Neural cell (in vitro differentiated cells): Measurements from ENCODE around the gene PANK2. TPM values are rescaled to one million over a fixed set of nuclear protein-coding genes. Genes with fewer than 3 reads are reported as not detected.

Source experiments
- H2AFZ ChIP-seq: fragments of 200-600, 300-800 bp; sonication (generic), shearing (Covaris generic); 2 replicates; pipeline ENCODE4 v1.6.0; 2014; ENCODE audit warnings: low read depth, mild to moderate bottlenecking, antibody characterized with exemption, low read length, moderate library complexity
- H3F3A ChIP-seq: fragments of 200-600 bp; shearing (Covaris generic); 2 replicates; pipeline ENCODE4 v1.6.1; 2016; ENCODE audit warnings: mild to moderate bottlenecking, moderate library complexity, mixed read lengths, antibody characterized with exemption, low read length; ENCODE audit not compliant: insufficient read depth, poor library complexity, severe bottlenecking
- H3K27ac ChIP-seq: fragments of 200-600, 300-800 bp; sonication (generic), shearing (Covaris generic); 2 replicates; pipeline ENCODE4 v1.5.1; 2014; ENCODE audit warnings: mild to moderate bottlenecking, low read length, moderate library complexity
- H3K27me3 ChIP-seq: fragments of 300-800, 200-600 bp; sonication (generic), shearing (Covaris generic); 2 replicates; pipeline ENCODE4 v1.6.0; 2014; ENCODE audit warnings: mild to moderate bottlenecking, low read depth, low read length, moderate library complexity; ENCODE audit not compliant: insufficient read depth
- H3K36me3 ChIP-seq: fragments of 300-800, 200-600 bp; sonication (generic), shearing (Covaris generic); 2 replicates; pipeline ENCODE4 v1.5.1; 2014; ENCODE audit warnings: mild to moderate bottlenecking, antibody characterized with exemption, low read length, moderate library complexity; ENCODE audit not compliant: insufficient read depth
- H3K4me2 ChIP-seq: fragments of 300-800, 200-600 bp; sonication (generic), shearing (Covaris generic); 2 replicates; pipeline ENCODE4 v1.6.0; 2014; ENCODE audit warnings: mild to moderate bottlenecking, low read length
- H3K4me3 ChIP-seq: fragments of 300-800, 200-600 bp; sonication (generic), shearing (Covaris generic); 2 replicates; pipeline ENCODE4 v1.5.1; 2014; ENCODE audit warnings: mild to moderate bottlenecking, low read length, moderate library complexity
- H3K79me2 ChIP-seq: fragments of 200-600 bp; shearing (Covaris generic); replicated peaks from 2 replicates; pipeline ENCODE4 v1.6.0; 2014; ENCODE audit warnings: mild to moderate bottlenecking, low read length, moderate library complexity; ENCODE audit not compliant: insufficient read depth
- H3K9ac ChIP-seq: fragments of 300-800, 200-600 bp; sonication (generic), shearing (Covaris generic); 2 replicates; pipeline ENCODE4 v1.6.1; 2016; ENCODE audit warnings: mild to moderate bottlenecking, low read length, mixed read lengths
- H3K9me2 ChIP-seq: fragments of 200-600 bp; shearing (Covaris generic); 2 replicates; pipeline ENCODE4 v1.6.1; 2016; ENCODE audit warnings: mild to moderate bottlenecking, low read length, mixed read lengths; ENCODE audit not compliant: insufficient read depth
- H3K9me3 ChIP-seq: fragments of 200-600, 300-800 bp; sonication (generic), shearing (Covaris generic); 2 replicates; pipeline ENCODE4 v1.6.1; 2016; ENCODE audit warnings: mild to moderate bottlenecking, mixed run types, low read length, moderate library complexity, mixed read lengths
- H4K20me1 ChIP-seq: fragments of 200-600 bp; shearing (Covaris generic); 2 replicates; pipeline ENCODE4 v1.6.1; 2016; ENCODE audit warnings: mild to moderate bottlenecking, mixed run types; ENCODE audit not compliant: insufficient read depth
- EP300 ChIP-seq: fragments of 450-650 bp; conservative IDR thresholded peaks from 2 replicates; pipeline ENCODE4 v1.6.1; 2014; ENCODE audit warnings: antibody characterized with exemption, mild to moderate bottlenecking, moderate library complexity; ENCODE audit not compliant: poor library complexity, severe bottlenecking
- EZH2 ChIP-seq: fragments of 200-600, 300-800 bp; shearing (Covaris generic), sonication (generic); IDR thresholded peaks from 2 replicates; pipeline ENCODE4 v1.6.1; 2014; ENCODE audit warnings: antibody characterized with exemption, low read length, borderline replicate concordance, mild to moderate bottlenecking; ENCODE audit not compliant: insufficient read depth, poor library complexity, severe bottlenecking
- MXI1 ChIP-seq: fragments of 450-650 bp; conservative IDR thresholded peaks from 2 replicates; pipeline ENCODE4 v1.6.1; 2014; ENCODE audit warnings: antibody characterized with exemption, mild to moderate bottlenecking; ENCODE audit not compliant: poor library complexity, severe bottlenecking
- POLR2AphosphoS5 ChIP-seq: IDR thresholded peaks from 2 replicates; pipeline ENCODE4 v1.6.1; 2012
- RAD21 ChIP-seq: fragments of 450-650 bp; conservative IDR thresholded peaks from 2 replicates; pipeline ENCODE4 v1.6.1; 2014; ENCODE audit warnings: antibody characterized with exemption, mild to moderate bottlenecking, moderate library complexity
- SMC3 ChIP-seq: fragments of 450-650 bp; conservative IDR thresholded peaks from 2 replicates; pipeline ENCODE4 v1.6.1; 2014; ENCODE audit warnings: antibody characterized with exemption, mild to moderate bottlenecking, moderate library complexity; ENCODE audit not compliant: poor library complexity
- TAF1 ChIP-seq: IDR thresholded peaks from 2 replicates; pipeline ENCODE4 v1.6.1; 2012; ENCODE audit warnings: low read depth
- polyA plus RNA-seq: library from polyadenylated mRNA; depleted of rRNA; stranded (reverse); fragments of >200 nt; gene quantifications from 2 replicates; pipeline ENCODE4 v1.2.3, GENCODE V29; 2014
- TF ChIP-seq, protein P1 (sequence below): fragments of 450-650 bp; IDR thresholded peaks from 2 replicates; pipeline ENCODE4 v1.5.1; 2014; ENCODE audit warnings: antibody characterized with exemption, mild to moderate bottlenecking, moderate library complexity; ENCODE audit not compliant: poor library complexity, severe bottlenecking
- TF ChIP-seq, protein P2 (sequence below): IDR thresholded peaks from 2 replicates; pipeline ENCODE4 v1.6.1; 2012; ENCODE audit warnings: borderline replicate concordance

Gene PANK2
- polyA plus RNA-seq, 1 donor from 2014 or later, result 41.7 TPM

DNA sequence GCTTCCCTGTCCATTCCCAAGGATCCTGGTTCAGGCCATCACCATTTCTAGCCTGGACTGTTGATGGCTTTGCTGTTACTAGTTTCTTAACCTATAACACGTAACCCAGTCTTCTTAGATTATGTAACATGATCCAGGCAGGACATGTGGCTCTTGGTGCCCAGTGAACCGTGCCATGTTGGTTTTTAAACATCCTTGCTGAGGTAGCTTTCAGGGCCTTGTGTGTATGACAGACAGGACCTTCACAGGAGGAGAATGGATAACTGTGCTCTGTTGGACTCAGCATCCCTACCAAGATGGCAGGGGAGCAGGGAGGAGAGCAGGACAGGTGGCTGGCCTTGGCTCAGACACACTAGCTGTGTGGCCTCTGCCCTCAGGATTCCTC is 46.8 kb downstream of the PANK2 start:
- no peak for TF ChIP-seq EZH2
- TF ChIP-seq, protein P1, sequence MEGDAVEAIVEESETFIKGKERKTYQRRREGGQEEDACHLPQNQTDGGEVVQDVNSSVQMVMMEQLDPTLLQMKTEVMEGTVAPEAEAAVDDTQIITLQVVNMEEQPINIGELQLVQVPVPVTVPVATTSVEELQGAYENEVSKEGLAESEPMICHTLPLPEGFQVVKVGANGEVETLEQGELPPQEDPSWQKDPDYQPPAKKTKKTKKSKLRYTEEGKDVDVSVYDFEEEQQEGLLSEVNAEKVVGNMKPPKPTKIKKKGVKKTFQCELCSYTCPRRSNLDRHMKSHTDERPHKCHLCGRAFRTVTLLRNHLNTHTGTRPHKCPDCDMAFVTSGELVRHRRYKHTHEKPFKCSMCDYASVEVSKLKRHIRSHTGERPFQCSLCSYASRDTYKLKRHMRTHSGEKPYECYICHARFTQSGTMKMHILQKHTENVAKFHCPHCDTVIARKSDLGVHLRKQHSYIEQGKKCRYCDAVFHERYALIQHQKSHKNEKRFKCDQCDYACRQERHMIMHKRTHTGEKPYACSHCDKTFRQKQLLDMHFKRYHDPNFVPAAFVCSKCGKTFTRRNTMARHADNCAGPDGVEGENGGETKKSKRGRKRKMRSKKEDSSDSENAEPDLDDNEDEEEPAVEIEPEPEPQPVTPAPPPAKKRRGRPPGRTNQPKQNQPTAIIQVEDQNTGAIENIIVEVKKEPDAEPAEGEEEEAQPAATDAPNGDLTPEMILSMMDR, result no peak
- TF ChIP-seq, protein P2, sequence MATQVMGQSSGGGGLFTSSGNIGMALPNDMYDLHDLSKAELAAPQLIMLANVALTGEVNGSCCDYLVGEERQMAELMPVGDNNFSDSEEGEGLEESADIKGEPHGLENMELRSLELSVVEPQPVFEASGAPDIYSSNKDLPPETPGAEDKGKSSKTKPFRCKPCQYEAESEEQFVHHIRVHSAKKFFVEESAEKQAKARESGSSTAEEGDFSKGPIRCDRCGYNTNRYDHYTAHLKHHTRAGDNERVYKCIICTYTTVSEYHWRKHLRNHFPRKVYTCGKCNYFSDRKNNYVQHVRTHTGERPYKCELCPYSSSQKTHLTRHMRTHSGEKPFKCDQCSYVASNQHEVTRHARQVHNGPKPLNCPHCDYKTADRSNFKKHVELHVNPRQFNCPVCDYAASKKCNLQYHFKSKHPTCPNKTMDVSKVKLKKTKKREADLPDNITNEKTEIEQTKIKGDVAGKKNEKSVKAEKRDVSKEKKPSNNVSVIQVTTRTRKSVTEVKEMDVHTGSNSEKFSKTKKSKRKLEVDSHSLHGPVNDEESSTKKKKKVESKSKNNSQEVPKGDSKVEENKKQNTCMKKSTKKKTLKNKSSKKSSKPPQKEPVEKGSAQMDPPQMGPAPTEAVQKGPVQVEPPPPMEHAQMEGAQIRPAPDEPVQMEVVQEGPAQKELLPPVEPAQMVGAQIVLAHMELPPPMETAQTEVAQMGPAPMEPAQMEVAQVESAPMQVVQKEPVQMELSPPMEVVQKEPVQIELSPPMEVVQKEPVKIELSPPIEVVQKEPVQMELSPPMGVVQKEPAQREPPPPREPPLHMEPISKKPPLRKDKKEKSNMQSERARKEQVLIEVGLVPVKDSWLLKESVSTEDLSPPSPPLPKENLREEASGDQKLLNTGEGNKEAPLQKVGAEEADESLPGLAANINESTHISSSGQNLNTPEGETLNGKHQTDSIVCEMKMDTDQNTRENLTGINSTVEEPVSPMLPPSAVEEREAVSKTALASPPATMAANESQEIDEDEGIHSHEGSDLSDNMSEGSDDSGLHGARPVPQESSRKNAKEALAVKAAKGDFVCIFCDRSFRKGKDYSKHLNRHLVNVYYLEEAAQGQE, result no peak
- TF ChIP-seq RAD21, result no peak
- TF ChIP-seq POLR2AphosphoS5, result no peak
- no peak for TF ChIP-seq TAF1
- no peak for TF ChIP-seq EP300
- TF ChIP-seq SMC3, result no peak
- no peak for TF ChIP-seq MXI1
- no peaks in the 10 kb centered on the region for H3K27me3 ChIP-seq
- H3K9ac ChIP-seq, result no peak overlapping the region
- H3K79me2 ChIP-seq, result no peaks in the 10 kb centered on the region
- H3K4me2 ChIP-seq, result no peak overlapping the region
- no peaks in the 10 kb centered on the region for H3K9me2 ChIP-seq
- no peaks in the 10 kb centered on the region for H3K9me3 ChIP-seq
- no peak overlapping the region for H3K27ac ChIP-seq
- H3F3A ChIP-seq, result no peaks in the 10 kb centered on the region
- no peak overlapping the region for H3K4me3 ChIP-seq
- no peaks in the 10 kb centered on the region for H4K20me1 ChIP-seq
- H2AFZ ChIP-seq, result no peak overlapping the region
- peaks cover 18% of the 10 kb centered on the region for H3K36me3 ChIP-seq

DNA sequence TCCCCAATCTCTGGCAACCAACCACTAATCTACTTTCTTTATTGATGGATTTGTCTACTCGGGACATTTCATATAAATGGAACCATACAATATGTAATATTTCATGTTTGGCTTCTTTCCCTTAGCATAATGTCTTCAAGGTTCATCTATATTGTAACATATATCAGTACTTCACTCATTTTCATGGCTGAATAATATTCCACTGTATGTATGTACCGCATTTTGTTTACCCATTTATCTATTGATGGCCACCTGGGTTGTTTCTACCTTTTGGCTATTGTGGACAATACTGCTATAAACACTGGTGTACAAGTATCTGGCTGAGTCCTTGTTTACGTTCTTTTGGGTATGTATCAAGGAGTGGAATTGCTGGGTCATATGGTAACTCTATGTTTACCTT is 48.4 kb downstream of the PANK2 start:
- no peak overlapping the region for H2AFZ ChIP-seq
- TF ChIP-seq TAF1, result no peak
- no peak for TF ChIP-seq EZH2
- no peak for TF ChIP-seq POLR2AphosphoS5
- no peak for TF ChIP-seq EP300
- TF ChIP-seq RAD21, result no peak
- TF ChIP-seq SMC3, result no peak
- TF ChIP-seq, protein P1, result no peak
- TF ChIP-seq, protein P2, result no peak
- no peak for TF ChIP-seq MXI1
- H3K36me3 ChIP-seq, result peaks cover 14% of the 10 kb centered on the region

More for the DNA sequence above, 48.4 kb downstream of the PANK2 start:
- Histone ChIP-seq H3K9ac (no peak overlapping the region), H3K4me2 (no peak overlapping the region), H3K9me2 (no peaks in the 10 kb centered on the region), H3K27ac (no peak overlapping the region), H3K79me2 (no peaks in the 10 kb centered on the region), H3K9me3 (no peaks in the 10 kb centered on the region), H4K20me1 (no peaks in the 10 kb centered on the region), H3F3A (no peaks in the 10 kb centered on the region), H3K27me3 (no peaks in the 10 kb centered on the region), H3K4me3 (no peak overlapping the region)
